ENCODE measurements around the gene CHCHD6.

The CHCHD6 gene

GRCh38 chr3:126903521-126903920 is 199.5 kb downstream of the CHCHD6 start:
- no peak for DNase-seq

- no peak for DNase-seq
Measured at GRCh38 chr3:126907557-126907956, 203.5 kb downstream of the CHCHD6 start.

- no peak for DNase-seq
Measured at GRCh38 chr3:126908752-126909275, 204.8 kb downstream of the CHCHD6 start.

GRCh38 chr3:126910231-126910630 is 206.2 kb downstream of the CHCHD6 start:
- no peak for DNase-seq

GRCh38 chr3:126911162-126912026 is 207.4 kb downstream of the CHCHD6 start:
- DNase-seq = peak; percentile 79

- no peak for DNase-seq
Measured at GRCh38 chr3:126912027-126912422, 208.0 kb downstream of the CHCHD6 start.

GRCh38 chr3:126912491-126913195 is 208.6 kb downstream of the CHCHD6 start:
- DNase-seq = no peak

- DNase-seq = no peak
Measured at GRCh38 chr3:126913524-126913923, 209.5 kb downstream of the CHCHD6 start.

- no peak for DNase-seq
Measured at GRCh38 chr3:126914226-126914625, 210.2 kb downstream of the CHCHD6 start.

- DNase-seq = no peak
Measured at GRCh38 chr3:126915015-126915414, 211.0 kb downstream of the CHCHD6 start.

- no peak for DNase-seq
Measured at GRCh38 chr3:126916546-126916945, 212.5 kb downstream of the CHCHD6 start.

- DNase-seq = no peak
Measured at GRCh38 chr3:126917232-126917804, 213.3 kb downstream of the CHCHD6 start.

- DNase-seq = no peak
Measured at GRCh38 chr3:126918355-126918821, 214.3 kb downstream of the CHCHD6 start.

- DNase-seq = no peak
Measured at GRCh38 chr3:126921085-126921824, 217.2 kb downstream of the CHCHD6 start.

- no peak for DNase-seq
Measured at GRCh38 chr3:126922466-126922865, 218.4 kb downstream of the CHCHD6 start.

GRCh38 chr3:126923423-126923822 is 219.4 kb downstream of the CHCHD6 start:
- no peak for DNase-seq

- no peak for DNase-seq
Measured at GRCh38 chr3:126923895-126924294, 219.9 kb downstream of the CHCHD6 start.

GRCh38 chr3:126924458-126924857 is 220.4 kb downstream of the CHCHD6 start:
- DNase-seq = no peak

GRCh38 chr3:126925411-126926171 is 221.6 kb downstream of the CHCHD6 start:
- DNase-seq = peak; percentile 16

GRCh38 chr3:126926684-126927400 is 222.8 kb downstream of the CHCHD6 start:
- no peak for DNase-seq

- DNase-seq = no peak
Measured at GRCh38 chr3:126927401-126927750, 223.3 kb downstream of the CHCHD6 start.

Measured in CD4-positive, alpha-beta T cell treated with Interleukin-17A for 1 hour (primary cell).